Activated T-cell treated with anti-CD3 and anti-CD28 coated beads, Interleukin-2, amount 50 U/mL, for 48 hours (primary cell): Measurements from ENCODE around the gene MOB3B.
"Not testable (repeated sequence)": the region's sequence is repeated elsewhere in the genome, so short reads cannot be mapped to it uniquely, and the experiment has no call there.

Experiments used
- DNase-seq, 2 experiments: peaks; one replicate each; pipeline ENCODE4 v3.0.0-alpha.2; 2020

The MOB3B gene

DNA sequence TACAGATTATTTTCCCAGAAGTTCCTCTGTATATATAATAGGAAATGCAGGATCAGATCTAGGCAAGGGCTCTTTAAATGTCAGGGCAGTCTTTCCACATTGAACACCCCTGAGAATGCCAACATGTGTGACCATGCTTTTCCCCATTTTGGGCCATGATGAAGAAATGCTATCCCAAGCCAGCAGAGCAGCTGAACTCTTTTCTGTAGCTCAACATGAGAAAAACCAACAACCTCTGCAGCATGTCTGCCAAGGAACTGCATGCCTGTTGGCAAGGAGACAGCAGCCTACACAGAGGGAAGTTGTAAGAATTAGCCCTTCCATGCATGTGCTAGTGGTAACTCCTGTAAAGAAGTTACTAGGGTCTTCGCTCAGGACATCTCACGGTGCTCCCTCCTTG lies 15.1 kb downstream of the MOB3B start:
- DNase-seq = no peak

DNA sequence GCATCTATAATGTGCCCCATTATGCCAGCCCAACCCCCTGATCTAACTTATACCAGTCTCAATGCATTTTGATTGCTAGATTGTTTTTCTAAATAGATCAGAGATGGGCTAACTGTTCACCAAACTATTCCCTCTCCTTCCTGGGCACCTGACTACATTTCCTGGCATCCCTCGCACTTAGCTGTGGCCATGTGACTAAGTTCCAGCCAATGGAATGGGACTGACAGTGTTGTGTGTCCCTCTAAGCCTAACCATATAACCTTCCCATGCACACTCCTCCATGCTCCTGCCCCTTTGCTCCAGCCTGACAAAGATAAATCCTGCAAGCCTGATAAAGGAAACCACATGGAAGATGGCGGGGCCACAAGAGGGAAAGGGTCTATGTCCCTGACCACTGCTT lies 17.8 kb downstream of the MOB3B start:
- DNase-seq = no peak

DNA sequence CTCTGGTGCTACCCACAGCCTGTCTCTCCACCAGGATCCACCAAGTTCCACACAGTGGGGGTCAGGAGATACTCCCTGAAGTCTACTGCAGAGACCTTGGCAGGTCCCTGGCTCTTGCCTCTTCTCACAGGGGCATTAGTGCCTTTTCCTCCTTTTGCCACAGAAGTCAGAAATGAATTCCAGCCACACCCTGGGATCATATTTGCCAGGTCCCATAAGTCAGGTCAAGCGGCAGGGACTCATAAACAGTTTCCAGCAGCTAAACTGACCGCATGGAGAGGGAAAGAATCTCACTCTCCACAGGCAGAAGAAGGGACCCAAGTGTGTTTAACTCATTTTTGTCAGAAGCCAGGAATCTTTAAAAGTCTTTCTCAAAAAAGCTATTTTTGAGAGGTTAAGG lies 18.8 kb downstream of the MOB3B start:
- no peak for DNase-seq

DNA sequence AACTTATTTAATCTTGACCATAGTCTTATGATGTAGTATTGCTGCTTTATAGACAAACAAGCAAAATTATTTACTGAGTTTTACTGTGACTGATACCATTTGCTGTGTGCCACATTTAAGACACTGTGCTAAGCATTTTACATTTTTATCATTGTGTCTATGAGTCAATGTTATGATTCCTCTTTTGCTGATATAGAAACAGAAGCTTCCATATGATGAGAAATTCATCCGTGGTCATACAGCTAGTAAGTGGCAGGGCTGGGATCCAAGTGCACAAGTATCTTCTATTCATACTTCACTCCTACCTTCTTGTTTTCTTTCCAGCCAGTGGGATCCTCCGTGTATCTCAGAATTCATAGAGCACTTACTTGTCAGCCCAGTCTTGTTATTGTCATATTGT lies 22.6 kb downstream of the MOB3B start:
- no peak for DNase-seq

DNA sequence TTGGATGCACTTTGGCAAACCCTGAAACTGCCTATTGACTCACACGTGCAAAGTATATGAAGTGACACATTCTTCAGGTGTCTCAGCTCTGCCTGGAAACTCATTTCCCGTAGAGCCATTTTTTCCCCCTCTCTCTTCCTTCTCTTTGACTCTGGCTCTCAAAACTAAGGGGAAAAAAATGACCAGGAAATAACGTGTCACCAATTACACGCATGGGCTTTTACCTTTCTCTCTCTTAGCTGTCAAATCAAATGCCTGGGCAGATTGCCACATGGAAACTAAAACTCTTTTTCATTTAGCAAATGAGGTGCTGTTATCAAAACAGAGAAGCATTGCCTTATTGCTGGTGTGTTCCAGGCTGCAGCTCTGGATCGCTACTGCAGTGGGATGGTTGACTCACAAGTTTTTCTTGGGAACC lies 23.9 kb downstream of the MOB3B start:
- DNase-seq = no peak

DNA sequence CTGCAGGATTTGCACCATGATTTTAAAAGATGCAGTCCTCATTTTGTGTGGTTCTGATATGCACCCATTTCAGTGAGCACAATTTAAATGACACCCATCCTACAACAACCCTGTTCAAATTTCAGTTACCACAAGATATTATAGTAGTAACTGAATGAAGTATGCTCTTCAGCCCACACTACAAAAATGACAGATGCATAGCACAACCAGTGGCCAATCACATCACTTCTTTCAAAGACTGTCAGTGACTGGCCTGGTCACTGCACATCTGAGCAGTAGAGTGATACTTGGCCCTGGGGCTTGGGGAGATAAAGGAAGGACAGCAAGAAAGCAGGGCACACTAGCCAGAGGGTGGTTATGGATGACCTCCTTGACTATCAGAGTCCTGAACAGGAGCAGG lies 25.4 kb downstream of the MOB3B start:
- DNase-seq = no peak

DNA sequence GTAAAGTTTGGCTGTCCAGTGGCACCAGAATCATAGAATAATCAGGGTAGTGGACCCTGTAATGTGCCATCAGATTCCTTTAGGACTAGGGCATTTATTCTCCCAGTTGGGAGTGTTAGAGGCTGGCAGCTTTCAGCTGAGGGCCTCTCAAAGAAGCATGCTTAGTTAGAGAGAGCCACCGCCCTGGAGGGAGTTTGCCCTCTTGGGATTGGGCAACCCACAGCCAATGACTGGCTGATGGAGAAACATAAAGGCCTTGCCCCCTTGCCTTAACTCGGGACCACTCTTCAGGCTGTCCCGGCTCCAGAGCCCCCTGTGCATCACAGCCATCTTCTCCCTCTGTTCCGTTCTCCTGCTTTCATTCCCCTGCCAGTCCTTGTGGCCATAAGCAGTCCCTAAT lies 26.0 kb downstream of the MOB3B start:
- DNase-seq = no peak

DNA sequence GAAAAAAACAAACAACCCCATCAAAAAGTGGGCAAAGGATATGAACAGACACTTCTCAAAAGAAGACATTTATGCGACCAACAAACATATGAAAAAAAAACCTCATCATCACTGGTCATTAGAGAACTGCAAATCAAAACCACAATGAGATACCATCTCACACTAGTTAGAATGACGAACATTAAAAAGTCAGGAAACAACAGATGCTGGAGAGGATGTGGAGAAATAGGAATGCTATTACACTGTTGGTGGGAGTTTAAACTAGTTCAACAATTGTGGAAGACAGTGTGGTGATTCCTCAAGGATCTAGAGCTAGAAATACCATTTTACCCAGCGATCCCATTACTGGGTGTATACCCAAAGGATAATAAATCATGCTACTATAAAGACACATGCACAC lies 28.7 kb downstream of the MOB3B start:
- DNase-seq = not testable (repeated sequence)

DNA sequence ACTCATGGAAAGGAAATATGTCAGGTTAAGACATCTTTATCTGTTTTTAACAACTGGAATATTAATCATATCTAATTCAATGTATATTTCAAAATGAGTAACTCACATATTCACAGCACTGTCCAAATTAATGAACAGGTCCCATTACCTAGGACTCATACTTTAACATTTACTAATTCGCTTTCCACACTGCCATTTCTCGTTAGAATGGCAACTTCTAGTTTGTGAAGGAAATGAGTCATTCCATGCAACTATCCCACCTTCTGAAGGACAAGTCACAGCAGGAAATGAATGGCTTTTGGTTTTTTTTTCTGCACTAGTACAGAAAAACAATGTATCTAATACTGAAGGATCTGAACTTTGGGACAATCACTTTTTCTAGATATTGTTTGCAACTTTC lies 30.2 kb downstream of the MOB3B start:
- no peak for DNase-seq

DNA sequence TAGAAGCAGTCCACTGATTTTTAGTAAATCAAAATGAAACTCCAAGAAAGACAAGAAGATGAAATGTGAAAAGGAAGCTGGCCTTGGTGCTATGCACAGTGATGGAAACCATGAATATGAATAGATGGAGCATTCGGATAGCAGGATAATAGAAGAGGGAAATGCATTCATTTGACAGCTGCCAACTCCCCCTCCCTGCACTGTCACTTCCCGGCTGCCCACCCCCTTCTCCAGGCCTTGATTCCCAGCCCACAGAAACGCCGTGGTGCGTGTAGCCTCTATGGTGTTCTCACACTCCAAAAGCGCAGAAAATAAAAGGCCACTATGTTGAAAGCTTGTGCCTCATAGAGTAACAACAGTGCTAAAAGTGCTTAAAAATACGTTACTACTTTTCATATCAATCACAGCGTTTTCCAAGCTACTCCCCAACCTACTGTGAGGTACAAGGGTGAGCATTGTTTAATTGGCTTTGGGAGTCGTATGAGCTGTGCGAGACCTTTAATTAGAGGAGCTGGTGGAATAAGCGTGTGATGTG lies 31.7 kb downstream of the MOB3B start:
- no peak for DNase-seq

DNA sequence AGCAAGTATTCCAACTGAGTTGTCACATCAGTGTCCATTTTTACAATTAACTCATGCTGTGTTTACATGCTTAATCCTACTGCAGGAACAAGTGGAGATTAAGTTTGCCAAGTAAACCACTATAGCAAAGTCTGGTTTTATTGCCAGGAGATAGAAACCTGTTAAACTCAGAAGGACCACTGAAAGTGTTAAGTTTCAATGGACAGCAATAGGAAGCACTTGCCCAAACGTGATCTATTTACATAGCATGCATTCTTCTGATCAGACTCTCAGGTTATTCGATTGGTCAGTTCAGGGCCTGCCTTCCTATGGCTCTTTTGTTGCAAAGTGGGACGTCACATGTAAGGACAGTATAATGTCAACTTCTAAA lies 33.5 kb downstream of the MOB3B start:
- DNase-seq = no peak

DNA sequence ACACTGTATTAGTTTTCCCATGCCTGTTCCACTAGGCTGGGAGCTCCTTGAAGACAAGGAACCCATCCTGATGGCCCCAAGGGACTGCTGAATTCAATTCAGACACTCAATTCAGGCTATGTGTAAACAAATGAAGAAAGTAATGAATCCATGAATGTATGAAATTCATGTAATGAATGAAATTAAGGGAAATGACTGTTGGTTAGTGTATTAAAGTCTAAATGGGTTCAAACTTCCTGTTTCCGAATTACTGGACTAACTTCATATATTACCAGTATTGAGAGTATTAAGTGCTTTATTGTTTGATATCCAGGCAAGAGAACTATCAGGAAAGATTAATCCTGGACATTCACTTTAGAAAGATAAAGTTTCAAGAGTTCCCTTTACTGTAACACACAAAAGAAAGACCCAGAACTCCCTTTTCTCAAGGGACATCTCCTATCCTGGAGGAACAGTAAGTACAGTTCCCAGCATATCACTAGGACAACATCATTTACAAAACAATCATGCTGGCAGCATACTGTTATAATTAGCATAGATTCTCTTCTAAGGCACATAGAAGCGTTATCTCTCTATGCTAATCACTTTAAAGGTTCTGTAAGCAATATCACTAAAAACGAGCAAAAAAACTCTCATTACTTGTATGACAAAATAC lies 34.0 kb downstream of the MOB3B start:
- DNase-seq = no peak

DNA sequence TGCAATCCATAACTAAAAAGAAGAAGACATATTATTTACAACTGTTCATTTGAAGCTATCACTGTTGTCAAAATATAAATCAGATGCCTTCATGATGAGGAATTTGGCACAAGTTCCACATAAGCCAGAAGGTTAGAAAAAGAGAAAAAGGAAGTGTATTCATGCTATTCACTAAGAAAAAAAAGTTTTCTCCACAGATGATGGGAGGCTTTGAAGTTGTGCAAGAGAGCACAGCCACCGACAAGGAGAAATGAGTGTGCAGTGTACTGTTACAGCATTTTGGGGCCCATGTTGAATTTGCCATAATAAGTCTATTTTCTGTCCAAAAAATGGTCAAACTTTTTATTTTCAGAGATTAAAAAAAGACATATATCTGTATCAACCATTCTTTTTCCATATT lies 38.5 kb downstream of the MOB3B start:
- DNase-seq = no peak

DNA sequence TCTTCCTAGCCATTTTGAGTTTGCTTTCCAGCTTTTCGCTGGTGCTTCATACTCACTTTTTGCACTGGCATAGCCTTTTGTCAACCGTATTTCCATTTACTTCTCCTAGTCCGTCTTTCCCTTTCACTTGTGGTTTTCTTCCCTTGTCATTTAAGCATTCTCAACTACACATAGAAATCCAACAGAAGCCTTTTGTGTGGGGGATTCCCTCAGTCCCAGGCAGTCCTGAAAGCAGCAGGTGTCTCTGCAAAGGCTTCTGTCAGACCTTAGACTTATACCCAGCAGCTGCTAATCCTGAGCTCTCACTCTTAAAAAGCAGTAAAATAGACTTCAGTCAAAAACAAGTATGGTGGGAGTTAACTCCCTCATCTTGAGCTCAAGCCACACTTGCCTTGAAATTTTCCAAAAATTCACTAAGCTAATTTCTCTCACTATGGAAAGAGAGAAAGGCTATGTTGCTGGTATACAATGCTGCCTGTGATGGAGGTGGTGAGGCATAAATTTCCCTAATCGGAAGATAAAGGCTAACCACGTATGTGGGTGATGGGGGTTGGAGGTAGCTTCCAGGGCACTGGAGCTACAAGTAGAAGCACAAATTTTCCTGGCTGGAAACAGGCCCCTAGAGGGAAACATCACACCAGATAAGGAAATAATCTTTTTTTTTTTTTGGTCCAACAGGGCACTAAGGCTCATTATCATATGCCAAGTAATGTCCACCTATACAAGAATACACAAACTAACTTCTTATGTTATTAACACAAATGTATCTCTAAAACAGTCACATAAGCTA lies 40.3 kb downstream of the MOB3B start:
- no peak for DNase-seq

DNA sequence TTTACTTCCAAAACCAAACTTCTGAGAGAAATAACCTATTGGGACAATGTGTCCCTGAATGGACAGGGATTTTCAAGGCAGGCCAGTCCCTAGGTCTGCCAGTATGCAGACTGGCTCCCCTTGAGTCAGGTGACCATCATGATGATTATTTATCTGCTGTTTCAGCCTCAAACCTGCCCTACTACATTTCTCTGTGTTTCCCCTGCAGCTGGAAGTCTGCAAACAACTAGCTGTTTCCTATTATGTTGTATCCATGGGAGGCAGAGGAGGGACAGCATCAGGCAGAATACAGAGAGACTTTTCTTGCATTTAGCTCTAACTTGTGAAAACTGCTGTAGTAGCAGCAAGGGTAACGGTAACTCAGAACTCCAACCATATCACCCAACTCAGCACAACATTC lies 41.7 kb downstream of the MOB3B start:
- DNase-seq = no peak

DNA sequence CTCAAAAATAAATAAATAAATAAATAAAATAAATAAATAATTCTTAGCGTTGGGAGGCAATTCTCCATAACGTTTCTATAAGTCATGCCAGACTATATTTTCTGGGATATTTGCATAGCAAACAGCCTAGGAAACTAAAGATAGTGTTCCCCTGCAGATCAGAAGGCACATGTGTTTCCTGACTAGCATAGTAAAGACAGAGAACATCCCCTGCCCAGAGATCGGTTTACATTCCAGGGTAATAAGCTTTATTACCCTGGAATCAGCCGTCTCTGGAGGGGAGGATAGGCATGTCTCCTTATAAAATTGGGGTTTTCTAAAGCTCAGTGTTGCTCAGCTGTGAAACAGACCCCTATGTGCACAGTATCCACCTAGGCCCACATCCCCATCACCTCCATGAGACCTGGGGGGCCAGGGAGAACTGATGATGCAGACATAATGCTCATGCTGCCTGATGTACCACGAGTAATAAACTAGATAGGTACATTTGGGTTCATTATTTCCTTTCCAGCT lies 42.4 kb downstream of the MOB3B start:
- DNase-seq = no peak

DNA sequence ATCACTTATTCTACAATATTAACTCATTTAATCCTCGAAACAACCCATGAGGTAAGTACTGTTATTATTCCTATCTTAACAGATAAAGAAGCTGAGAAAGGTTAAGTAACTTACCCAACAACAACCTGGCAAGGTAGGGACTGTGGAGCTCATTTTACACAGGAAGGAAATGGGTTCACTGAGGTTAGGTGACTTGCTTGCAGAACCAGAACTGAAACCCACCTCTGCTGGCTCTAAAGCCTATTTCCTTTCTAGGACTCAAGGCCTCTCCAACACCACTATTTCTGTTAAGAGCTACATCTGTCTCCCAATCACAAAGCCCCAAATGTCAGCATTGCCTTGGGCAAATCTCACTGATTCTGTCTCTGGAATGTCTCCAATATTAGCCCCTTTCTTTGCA lies 44.5 kb downstream of the MOB3B start:
- no peak for DNase-seq

DNA sequence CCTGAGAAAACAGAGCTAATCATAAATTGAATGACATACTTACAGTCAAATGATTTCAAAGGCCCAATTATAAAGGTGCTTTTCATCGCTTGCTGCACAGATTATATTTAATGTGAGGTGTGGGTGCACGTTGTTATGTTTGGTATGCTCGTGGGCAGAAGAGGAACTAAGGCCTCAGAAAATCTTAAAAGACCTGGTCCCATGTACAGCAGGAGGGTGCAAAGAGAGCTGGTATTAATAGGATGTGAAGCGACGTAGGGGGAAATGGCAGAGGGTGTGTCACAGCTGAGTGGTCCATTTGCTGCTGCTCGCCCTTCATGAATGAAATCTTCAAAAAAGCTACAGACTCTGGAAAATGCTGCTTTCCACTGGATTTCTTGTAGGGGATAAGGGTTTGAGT lies 46.0 kb downstream of the MOB3B start:
- no peak for DNase-seq

DNA sequence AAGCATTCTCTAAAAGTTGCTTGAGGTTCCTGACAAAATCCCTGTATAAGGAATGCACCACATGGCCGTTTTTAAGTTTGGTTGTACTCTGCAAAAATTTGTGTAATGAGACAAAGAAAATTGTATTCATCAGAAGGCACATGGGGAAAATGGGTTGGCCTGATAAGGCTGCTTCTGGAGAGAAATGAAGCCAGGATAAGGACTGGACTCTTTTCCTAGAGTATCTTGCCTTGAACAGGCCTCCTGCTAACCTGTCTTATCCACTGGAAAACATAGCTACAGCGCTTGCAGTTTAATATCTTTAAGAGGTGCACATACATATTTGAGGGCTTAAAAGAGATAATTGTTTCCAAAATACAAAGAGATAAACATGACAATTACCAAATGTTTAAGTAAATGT lies 46.9 kb downstream of the MOB3B start:
- DNase-seq = no peak

DNA sequence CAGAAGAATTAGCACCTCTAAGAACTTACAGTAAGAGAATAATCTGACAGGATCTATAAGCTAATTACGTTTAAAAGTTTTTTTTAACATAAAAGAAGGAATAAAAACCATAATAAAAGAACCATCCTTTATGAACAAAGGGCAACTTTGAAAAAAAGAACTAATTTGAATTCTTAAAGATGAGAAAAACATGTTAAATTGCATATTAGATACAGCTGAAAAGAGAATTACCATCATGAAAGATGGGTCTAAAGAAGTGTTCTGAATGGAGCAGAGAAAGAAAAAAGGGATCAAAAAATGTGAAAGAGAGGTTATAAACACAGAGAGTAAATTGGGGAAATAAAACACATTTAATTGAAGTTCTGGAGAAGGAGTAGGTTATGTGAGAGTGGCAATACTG lies 51.3 kb downstream of the MOB3B start:
- no peak for DNase-seq

DNA sequence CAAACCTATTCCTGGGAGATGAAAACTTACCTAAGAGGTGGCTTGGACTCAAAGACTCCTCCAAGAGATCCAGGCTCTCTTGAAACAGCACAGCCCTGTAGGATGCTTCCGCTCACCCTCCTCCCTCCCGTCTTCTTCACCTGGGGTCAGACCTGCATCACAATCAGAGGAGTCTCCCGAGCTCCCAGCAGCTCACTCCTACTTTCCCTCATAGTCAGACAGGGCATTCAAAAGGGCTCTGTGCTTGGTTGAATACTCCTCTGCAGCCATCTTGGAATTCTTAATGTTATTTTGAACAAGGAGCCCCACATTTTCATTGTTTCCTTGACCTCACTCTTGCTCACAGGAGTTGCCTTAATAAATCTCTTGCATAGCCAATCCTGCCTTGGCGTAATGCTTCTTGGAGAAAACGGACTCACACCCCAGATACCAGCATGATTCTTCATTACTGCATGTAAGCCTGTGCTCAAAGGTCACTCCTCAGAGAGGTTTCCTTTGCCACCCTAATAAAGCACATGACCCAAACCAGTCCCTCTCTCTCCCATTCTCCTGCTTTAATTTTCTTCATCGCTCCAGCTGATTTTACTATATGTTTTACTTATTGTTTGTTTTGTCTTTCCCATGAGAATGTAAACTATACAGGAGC lies 52.6 kb downstream of the MOB3B start:
- DNase-seq = no peak

DNA sequence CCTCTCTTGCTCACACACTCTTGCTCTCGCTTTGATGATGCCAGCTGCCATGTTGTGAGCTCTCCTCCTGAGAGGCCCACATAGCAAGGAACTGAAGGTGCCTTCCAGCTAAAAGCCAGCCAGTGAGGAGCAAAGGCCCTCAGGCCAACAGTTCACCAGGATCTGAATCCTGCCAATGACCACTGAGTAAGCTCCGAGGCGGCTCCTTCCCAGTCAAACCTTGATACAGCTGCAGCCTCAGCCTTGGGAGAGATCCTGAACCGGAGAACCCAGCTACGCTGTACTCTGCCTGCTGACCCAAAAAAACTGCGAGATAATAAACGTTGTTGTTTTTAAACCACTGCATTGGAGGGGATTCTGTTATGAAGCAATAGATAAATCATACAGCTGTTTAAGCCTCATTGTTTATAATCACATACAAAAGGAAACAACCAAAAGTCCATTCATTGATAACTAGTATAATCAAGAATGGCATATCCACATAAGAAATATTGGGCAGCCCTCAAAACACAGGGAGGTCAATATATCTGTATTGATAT lies 54.5 kb downstream of the MOB3B start:
- no peak for DNase-seq

DNA sequence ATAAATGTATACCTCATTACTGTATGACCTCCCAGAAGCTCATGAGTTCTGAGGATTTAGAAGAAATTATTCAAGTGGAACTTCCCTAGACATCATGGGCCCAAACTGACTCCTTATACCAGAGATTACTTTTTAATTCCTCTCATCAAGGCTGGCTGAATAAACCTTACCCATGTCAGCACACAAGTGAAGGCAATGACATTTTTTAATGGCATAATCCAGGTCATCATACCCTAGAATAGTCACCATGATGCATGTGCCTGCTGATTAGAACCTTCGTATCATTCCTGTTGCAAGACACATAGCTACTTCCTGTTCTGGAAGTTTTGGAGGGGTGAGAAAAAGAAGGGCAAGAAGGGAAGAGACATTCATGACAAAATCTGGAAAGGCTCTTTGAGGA lies 55.3 kb downstream of the MOB3B start:
- no peak for DNase-seq

DNA sequence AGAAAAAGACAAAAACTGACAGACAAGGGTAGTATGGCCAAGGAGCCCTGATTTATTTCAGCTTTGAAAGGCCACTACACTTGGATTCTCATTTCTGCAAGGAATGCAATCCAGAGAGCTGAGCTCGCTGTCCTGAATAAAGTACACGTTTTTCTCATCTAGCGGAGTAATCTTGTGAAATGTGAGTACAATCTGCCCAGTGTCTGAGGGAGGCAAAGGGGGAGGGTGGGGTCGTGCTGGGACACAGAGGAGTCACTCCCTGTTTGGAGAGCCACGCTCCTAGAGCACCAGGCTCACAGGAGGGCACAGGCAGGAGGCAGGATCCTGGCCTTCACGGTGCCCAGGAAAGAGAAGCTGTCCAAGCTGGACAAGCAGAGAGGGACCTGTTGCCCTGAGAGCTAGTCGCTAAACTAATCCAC lies 56.5 kb downstream of the MOB3B start:
- no peak for DNase-seq
